ENCODE data around the gene CLDN25.

CLDN25 gene

DNA sequence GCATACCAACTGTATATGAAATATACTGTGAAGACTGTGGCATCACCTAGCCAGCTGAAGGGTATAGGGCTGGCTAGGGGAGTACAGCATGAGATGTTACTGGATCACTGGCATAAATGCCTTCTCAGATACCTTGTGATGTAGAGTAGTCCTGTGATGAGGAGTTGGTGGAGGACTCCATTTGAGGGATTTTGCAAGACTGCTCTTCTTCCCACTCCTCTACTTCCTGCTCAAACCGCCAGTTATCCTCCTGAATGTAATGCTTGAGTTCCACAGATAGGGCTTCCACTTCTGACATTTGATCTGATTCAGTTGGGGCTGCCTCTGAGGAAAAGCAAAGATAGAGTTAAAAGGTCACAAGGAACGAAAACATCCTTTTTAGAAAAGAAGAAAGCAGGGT lies 29.3 kb downstream of the CLDN25 start:
- no peak for DNase-seq (ENCODE audit: low spot score)

DNA sequence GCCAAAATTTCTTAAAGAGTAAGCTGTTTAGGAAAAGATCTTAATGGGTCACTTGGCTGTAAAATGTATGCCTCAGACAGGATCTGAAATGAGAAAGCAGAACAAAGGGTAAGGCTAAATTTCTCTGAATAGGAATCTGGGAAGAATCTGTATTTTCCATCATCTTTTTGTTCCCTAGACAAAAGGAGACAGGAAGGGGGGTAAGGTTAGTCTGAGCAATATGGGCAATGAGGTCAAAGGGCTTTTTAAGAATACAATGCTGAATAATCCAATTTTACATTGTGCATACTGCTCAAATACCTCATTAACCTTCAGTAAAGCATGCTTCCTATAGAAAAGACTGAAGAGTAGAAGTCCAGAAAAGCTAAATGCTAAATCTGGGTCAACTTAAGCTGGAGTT lies 34.6 kb downstream of the CLDN25 start:
- DNase-seq (ENCODE audit: low spot score), result no peak

DNA sequence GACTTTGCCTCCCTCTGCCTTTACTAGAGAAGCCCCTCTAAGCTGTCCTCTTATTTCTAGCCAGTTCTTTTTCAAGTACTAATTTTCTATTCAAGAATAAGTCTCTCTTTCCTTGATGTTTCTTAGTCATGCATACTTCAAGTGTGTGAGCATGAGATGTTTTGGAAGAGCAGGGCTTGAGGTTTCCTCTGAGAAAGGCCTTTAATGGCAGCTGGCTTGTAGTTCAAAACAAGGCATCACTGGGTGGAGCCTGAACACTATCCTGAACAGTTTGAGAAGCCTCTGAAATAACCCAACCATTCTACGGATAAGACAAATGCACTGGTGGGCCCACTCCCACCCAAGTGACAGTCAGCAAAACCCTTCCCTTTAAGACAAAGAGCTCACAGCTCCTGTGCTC lies 37.6 kb downstream of the CLDN25 start:
- DNase-seq (ENCODE audit: low spot score), result no peak

DNA sequence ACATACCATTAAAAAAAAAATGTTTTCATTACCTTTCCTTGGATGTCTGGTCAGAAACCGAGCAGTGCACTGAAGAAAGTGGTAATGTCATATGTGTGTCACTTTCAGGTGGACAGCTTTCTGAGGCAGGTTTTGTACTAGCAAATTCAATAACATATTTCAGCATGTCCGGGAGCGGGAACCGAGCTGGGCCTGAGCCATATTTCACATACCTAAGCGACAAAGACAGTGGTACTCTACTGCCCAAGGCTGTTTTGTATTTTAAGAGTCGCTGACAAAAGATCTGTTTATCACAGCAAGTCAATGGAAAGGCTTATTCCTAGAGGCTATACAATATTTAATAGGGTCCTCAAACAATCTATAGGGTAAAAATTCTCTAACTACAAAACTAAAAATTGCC lies 38.0 kb downstream of the CLDN25 start:
- DNase-seq (ENCODE audit: low spot score), result no peak

DNA sequence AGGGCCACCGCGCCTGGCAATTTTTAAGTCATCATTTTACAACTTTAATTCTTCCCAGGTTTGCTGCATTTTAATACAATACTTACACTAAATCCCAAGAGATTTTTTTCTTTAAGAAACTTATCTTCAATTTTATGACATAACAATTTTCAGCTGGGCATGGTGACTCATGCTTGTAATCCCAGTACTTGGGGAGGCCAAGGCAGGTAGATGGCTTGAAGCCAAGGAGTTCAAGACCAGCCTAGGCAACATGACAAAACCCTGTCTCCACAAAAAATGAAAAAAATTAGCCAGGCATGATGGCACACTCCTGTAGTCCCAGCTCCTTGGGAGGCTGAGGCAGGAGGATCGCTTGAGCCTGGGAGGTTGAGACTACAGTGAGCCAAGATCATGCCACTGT lies 38.8 kb downstream of the CLDN25 start:
- DNase-seq (ENCODE audit: low spot score), result no peak

GRCh38 chr11:113827477-113827876 lies 47.9 kb downstream of the CLDN25 start:
- no peak for DNase-seq (ENCODE audit: low spot score)

GRCh38 chr11:113828191-113828590 lies 48.6 kb downstream of the CLDN25 start:
- no peak for DNase-seq (ENCODE audit: low spot score)

GRCh38 chr11:113829751-113830150 lies 50.2 kb downstream of the CLDN25 start:
- DNase-seq (ENCODE audit: low spot score), result no peak

Data from activated CD4-positive, alpha-beta T cell treated with anti-CD3 and anti-CD28 coated beads, Interleukin-2, Interleukin-4, amounts not matched to agents 100 ng/mL and 50 ng/mL, durations not matched to agents 16 hours and 8 hours (primary cell).